GM10266 (cell line): Measurements from ENCODE around the gene ZBTB7A.

Experiments
- DNase-seq: peaks from one replicate; pipeline ENCODE4 v3.0.0; 2012; ENCODE audit errors: extremely low spot score
- TF ChIP-seq, protein P1 (sequence below): IDR thresholded peaks from 2 replicates; pipeline ENCODE4 v1.5.1; 2012; ENCODE audit warnings: mild to moderate bottlenecking, low read depth; ENCODE audit not compliant: control insufficient read depth, insufficient read depth; ENCODE audit errors: missing control alignments

The ZBTB7A gene

GRCh38 chr19:4038661-4039423 lies 27.9 kb downstream of the ZBTB7A start:
- TF ChIP-seq, protein P1, sequence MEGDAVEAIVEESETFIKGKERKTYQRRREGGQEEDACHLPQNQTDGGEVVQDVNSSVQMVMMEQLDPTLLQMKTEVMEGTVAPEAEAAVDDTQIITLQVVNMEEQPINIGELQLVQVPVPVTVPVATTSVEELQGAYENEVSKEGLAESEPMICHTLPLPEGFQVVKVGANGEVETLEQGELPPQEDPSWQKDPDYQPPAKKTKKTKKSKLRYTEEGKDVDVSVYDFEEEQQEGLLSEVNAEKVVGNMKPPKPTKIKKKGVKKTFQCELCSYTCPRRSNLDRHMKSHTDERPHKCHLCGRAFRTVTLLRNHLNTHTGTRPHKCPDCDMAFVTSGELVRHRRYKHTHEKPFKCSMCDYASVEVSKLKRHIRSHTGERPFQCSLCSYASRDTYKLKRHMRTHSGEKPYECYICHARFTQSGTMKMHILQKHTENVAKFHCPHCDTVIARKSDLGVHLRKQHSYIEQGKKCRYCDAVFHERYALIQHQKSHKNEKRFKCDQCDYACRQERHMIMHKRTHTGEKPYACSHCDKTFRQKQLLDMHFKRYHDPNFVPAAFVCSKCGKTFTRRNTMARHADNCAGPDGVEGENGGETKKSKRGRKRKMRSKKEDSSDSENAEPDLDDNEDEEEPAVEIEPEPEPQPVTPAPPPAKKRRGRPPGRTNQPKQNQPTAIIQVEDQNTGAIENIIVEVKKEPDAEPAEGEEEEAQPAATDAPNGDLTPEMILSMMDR, result no peak
- DNase-seq, result no peak

GRCh38 chr19:4038057-4038456 lies 28.6 kb downstream of the ZBTB7A start:
- DNase-seq, result no peak
- TF ChIP-seq, protein P1, result no peak

- TF ChIP-seq, protein P1, result no peak
These were observed 29.3 kb downstream of the ZBTB7A start for GRCh38 chr19:4037301-4037949.

GRCh38 chr19:4036576-4037300 lies 30.0 kb downstream of the ZBTB7A start:
- TF ChIP-seq, protein P1, result no peak
- DNase-seq, result no peak

More at GRCh38 chr19:4037301-4037949, 29.3 kb downstream of the ZBTB7A start:
- DNase-seq, result no peak

DNA sequence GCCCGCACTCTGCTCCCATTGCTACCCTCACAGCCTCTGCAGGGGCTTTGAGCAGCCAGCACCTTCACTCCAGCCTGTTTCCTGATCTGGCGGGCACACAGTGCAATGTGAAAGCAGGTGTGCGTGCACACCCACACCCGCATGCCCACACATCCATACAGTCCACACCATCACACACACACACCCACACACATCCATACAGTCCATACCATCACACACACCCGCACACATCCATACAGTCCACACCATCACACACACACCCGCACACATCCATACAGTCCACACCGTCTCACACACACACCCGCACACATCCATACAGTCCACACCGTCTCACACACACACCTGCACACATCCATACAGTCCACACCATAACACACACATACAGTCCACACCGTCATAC lies 31.1 kb downstream of the ZBTB7A start:
- DNase-seq, result no peak
- TF ChIP-seq, protein P1, result no peak

GRCh38 chr19:4035018-4035566 lies 31.6 kb downstream of the ZBTB7A start:
- DNase-seq, result no peak
- TF ChIP-seq, protein P1, result no peak
